ENCODE data around the gene ANKRD6.

The ANKRD6 gene

GRCh38 chr6:89443658-89444057 lies 10.7 kb downstream of the ANKRD6 start:
- H3K4me1 ChIP-seq (ENCODE audit: control insufficient read depth, insufficient read depth, low read length): no peaks in the 10 kb centered on the region
- no peak overlapping the region for H3K27ac ChIP-seq (ENCODE audit: low read depth, low read length)
- H3K27me3 ChIP-seq (ENCODE audit: control insufficient read depth, insufficient read depth, low read length): peaks cover 17% of the 10 kb centered on the region
- no peaks in the 10 kb centered on the region for H3K36me3 ChIP-seq (ENCODE audit: control insufficient read depth, insufficient read depth, low read length)
- no peak overlapping the region for H3K9ac ChIP-seq (ENCODE audit: low read depth, low read length)
- H3K9me3 ChIP-seq (ENCODE audit: control insufficient read depth, insufficient read depth, low read length): no peaks in the 10 kb centered on the region
- H3K4me3 ChIP-seq (ENCODE audit: low read depth, low read length): no peak overlapping the region

- Histone ChIP-seq H3K27ac (ENCODE audit: low read depth, low read length) (no peak overlapping the region), H3K36me3 (ENCODE audit: control insufficient read depth, insufficient read depth, low read length) (no peaks in the 10 kb centered on the region), H3K4me3 (ENCODE audit: low read depth, low read length) (no peak overlapping the region), H3K27me3 (ENCODE audit: control insufficient read depth, insufficient read depth, low read length) (no peaks in the 10 kb centered on the region), H3K9ac (ENCODE audit: low read depth, low read length) (no peak overlapping the region), H3K9me3 (ENCODE audit: control insufficient read depth, insufficient read depth, low read length) (no peaks in the 10 kb centered on the region), H3K4me1 (ENCODE audit: control insufficient read depth, insufficient read depth, low read length) (no peaks in the 10 kb centered on the region)
Observed at GRCh38 chr6:89449193-89449592, 16.2 kb downstream of the ANKRD6 start.

GRCh38 chr6:89452281-89452680 lies 19.3 kb downstream of the ANKRD6 start:
- H3K4me1 ChIP-seq (ENCODE audit: control insufficient read depth, insufficient read depth, low read length): no peaks in the 10 kb centered on the region
- no peak overlapping the region for H3K9ac ChIP-seq (ENCODE audit: low read depth, low read length)
- H3K36me3 ChIP-seq (ENCODE audit: control insufficient read depth, insufficient read depth, low read length): no peaks in the 10 kb centered on the region
- H3K9me3 ChIP-seq (ENCODE audit: control insufficient read depth, insufficient read depth, low read length): no peaks in the 10 kb centered on the region
- H3K27me3 ChIP-seq (ENCODE audit: control insufficient read depth, insufficient read depth, low read length): no peaks in the 10 kb centered on the region
- H3K27ac ChIP-seq (ENCODE audit: low read depth, low read length): no peak overlapping the region
- no peak overlapping the region for H3K4me3 ChIP-seq (ENCODE audit: low read depth, low read length)

GRCh38 chr6:89454300-89454699 lies 21.3 kb downstream of the ANKRD6 start:
- Histone ChIP-seq H3K4me3 (ENCODE audit: low read depth, low read length) (no peak overlapping the region), H3K9me3 (ENCODE audit: control insufficient read depth, insufficient read depth, low read length) (no peaks in the 10 kb centered on the region), H3K4me1 (ENCODE audit: control insufficient read depth, insufficient read depth, low read length) (no peaks in the 10 kb centered on the region), H3K9ac (ENCODE audit: low read depth, low read length) (no peak overlapping the region), H3K27ac (ENCODE audit: low read depth, low read length) (no peak overlapping the region), H3K27me3 (ENCODE audit: control insufficient read depth, insufficient read depth, low read length) (no peaks in the 10 kb centered on the region), H3K36me3 (ENCODE audit: control insufficient read depth, insufficient read depth, low read length) (no peaks in the 10 kb centered on the region)

- H3K27ac ChIP-seq (ENCODE audit: low read depth, low read length): no peak overlapping the region
- H3K4me3 ChIP-seq (ENCODE audit: low read depth, low read length): no peak overlapping the region
- no peak overlapping the region for H3K9ac ChIP-seq (ENCODE audit: low read depth, low read length)
- no peaks in the 10 kb centered on the region for H3K4me1 ChIP-seq (ENCODE audit: control insufficient read depth, insufficient read depth, low read length)
- H3K36me3 ChIP-seq (ENCODE audit: control insufficient read depth, insufficient read depth, low read length): no peaks in the 10 kb centered on the region
- H3K27me3 ChIP-seq (ENCODE audit: control insufficient read depth, insufficient read depth, low read length): no peaks in the 10 kb centered on the region
- H3K9me3 ChIP-seq (ENCODE audit: control insufficient read depth, insufficient read depth, low read length): no peaks in the 10 kb centered on the region
Observed at GRCh38 chr6:89458704-89459103, 25.8 kb downstream of the ANKRD6 start.

GRCh38 chr6:89459501-89459900 lies 26.5 kb downstream of the ANKRD6 start:
- no peak overlapping the region for H3K4me3 ChIP-seq (ENCODE audit: low read depth, low read length)
- H3K27me3 ChIP-seq (ENCODE audit: control insufficient read depth, insufficient read depth, low read length): no peaks in the 10 kb centered on the region
- no peak overlapping the region for H3K27ac ChIP-seq (ENCODE audit: low read depth, low read length)
- H3K9me3 ChIP-seq (ENCODE audit: control insufficient read depth, insufficient read depth, low read length): no peaks in the 10 kb centered on the region
- H3K9ac ChIP-seq (ENCODE audit: low read depth, low read length): no peak overlapping the region
- H3K4me1 ChIP-seq (ENCODE audit: control insufficient read depth, insufficient read depth, low read length): no peaks in the 10 kb centered on the region
- H3K36me3 ChIP-seq (ENCODE audit: control insufficient read depth, insufficient read depth, low read length): no peaks in the 10 kb centered on the region

- no peak overlapping the region for H3K4me3 ChIP-seq (ENCODE audit: low read depth, low read length)
- H3K4me1 ChIP-seq (ENCODE audit: control insufficient read depth, insufficient read depth, low read length): no peaks in the 10 kb centered on the region
- H3K27ac ChIP-seq (ENCODE audit: low read depth, low read length): no peak overlapping the region
- no peak overlapping the region for H3K9ac ChIP-seq (ENCODE audit: low read depth, low read length)
- no peaks in the 10 kb centered on the region for H3K9me3 ChIP-seq (ENCODE audit: control insufficient read depth, insufficient read depth, low read length)
- no peaks in the 10 kb centered on the region for H3K27me3 ChIP-seq (ENCODE audit: control insufficient read depth, insufficient read depth, low read length)
- no peaks in the 10 kb centered on the region for H3K36me3 ChIP-seq (ENCODE audit: control insufficient read depth, insufficient read depth, low read length)
Observed at GRCh38 chr6:89460713-89461112, 27.8 kb downstream of the ANKRD6 start.

GRCh38 chr6:89462503-89462902 lies 29.6 kb downstream of the ANKRD6 start:
- no peaks in the 10 kb centered on the region for H3K36me3 ChIP-seq (ENCODE audit: control insufficient read depth, insufficient read depth, low read length)
- no peaks in the 10 kb centered on the region for H3K9me3 ChIP-seq (ENCODE audit: control insufficient read depth, insufficient read depth, low read length)
- no peak overlapping the region for H3K9ac ChIP-seq (ENCODE audit: low read depth, low read length)
- H3K4me1 ChIP-seq (ENCODE audit: control insufficient read depth, insufficient read depth, low read length): no peaks in the 10 kb centered on the region
- H3K27ac ChIP-seq (ENCODE audit: low read depth, low read length): no peak overlapping the region
- no peaks in the 10 kb centered on the region for H3K27me3 ChIP-seq (ENCODE audit: control insufficient read depth, insufficient read depth, low read length)
- no peak overlapping the region for H3K4me3 ChIP-seq (ENCODE audit: low read depth, low read length)

GRCh38 chr6:89464295-89464694 lies 31.3 kb downstream of the ANKRD6 start:
- no peaks in the 10 kb centered on the region for H3K36me3 ChIP-seq (ENCODE audit: control insufficient read depth, insufficient read depth, low read length)
- H3K4me1 ChIP-seq (ENCODE audit: control insufficient read depth, insufficient read depth, low read length): peaks cover 4% of the 10 kb centered on the region; the same call in 1 of the 2 replicates
- no peaks in the 10 kb centered on the region for H3K27me3 ChIP-seq (ENCODE audit: control insufficient read depth, insufficient read depth, low read length)
- no peaks in the 10 kb centered on the region for H3K9me3 ChIP-seq (ENCODE audit: control insufficient read depth, insufficient read depth, low read length)
- H3K4me3 ChIP-seq (ENCODE audit: low read depth, low read length): no peak overlapping the region
- no peak overlapping the region for H3K27ac ChIP-seq (ENCODE audit: low read depth, low read length)
- H3K9ac ChIP-seq (ENCODE audit: low read depth, low read length): no peak overlapping the region

- H3K27me3 ChIP-seq (ENCODE audit: control insufficient read depth, insufficient read depth, low read length): no peaks in the 10 kb centered on the region
- no peak overlapping the region for H3K9ac ChIP-seq (ENCODE audit: low read depth, low read length)
Observed at GRCh38 chr6:89467437-89467836, 34.5 kb downstream of the ANKRD6 start.

GRCh38 chr6:89468998-89469397 lies 36.0 kb downstream of the ANKRD6 start:
- Histone ChIP-seq H3K4me3 (ENCODE audit: low read depth, low read length) (no peak overlapping the region), H3K4me1 (ENCODE audit: control insufficient read depth, insufficient read depth, low read length) (peaks cover 4% of the 10 kb centered on the region; the same call in 1 of the 2 replicates), H3K9ac (ENCODE audit: low read depth, low read length) (no peak overlapping the region), H3K27ac (ENCODE audit: low read depth, low read length) (no peak overlapping the region), H3K9me3 (ENCODE audit: control insufficient read depth, insufficient read depth, low read length) (no peaks in the 10 kb centered on the region), H3K27me3 (ENCODE audit: control insufficient read depth, insufficient read depth, low read length) (no peaks in the 10 kb centered on the region), H3K36me3 (ENCODE audit: control insufficient read depth, insufficient read depth, low read length) (no peaks in the 10 kb centered on the region)

More at GRCh38 chr6:89467437-89467836, 34.5 kb downstream of the ANKRD6 start:
- H3K36me3 ChIP-seq (ENCODE audit: control insufficient read depth, insufficient read depth, low read length): no peaks in the 10 kb centered on the region
- H3K4me1 ChIP-seq (ENCODE audit: control insufficient read depth, insufficient read depth, low read length): peaks cover 4% of the 10 kb centered on the region; the same call in 1 of the 2 replicates
- no peak overlapping the region for H3K4me3 ChIP-seq (ENCODE audit: low read depth, low read length)
- no peaks in the 10 kb centered on the region for H3K9me3 ChIP-seq (ENCODE audit: control insufficient read depth, insufficient read depth, low read length)
- no peak overlapping the region for H3K27ac ChIP-seq (ENCODE audit: low read depth, low read length)
